Activated CD8-positive, alpha-beta T cell treated with anti-CD3 and anti-CD28 coated beads for 36 hours (primary cell): ENCODE data around the gene FAM237B. TPM values are rescaled to one million over a fixed set of nuclear protein-coding genes. Genes with fewer than 3 reads are reported as not detected.

Source experiments
- ATAC-seq: fragments of 200-7000 bp; cut with Tn5 transposase; one replicate; pipeline ENCODE4 v1.10.0; 2021; ENCODE audit warnings: mild to moderate bottlenecking, moderate library complexity
- CTCF ChIA-PET: fragments of 350-600 bp; sonication (Branson Sonifier 250); formaldehyde crosslinking; loops from one replicate; lab custom pipeline; 2021; ENCODE audit warnings: antibody characterized with exemption; lab: Charles Lee
- POLR2A ChIA-PET: fragments of 350-600 bp; sonication (Branson Sonifier 250); formaldehyde crosslinking; loops from one replicate; lab custom pipeline; 2021; ENCODE audit warnings: antibody characterized with exemption; lab: Charles Lee
- DNase-seq: peaks from one replicate; pipeline ENCODE4 v3.0.0-alpha.2; 2020
- H3K27ac Mint-ChIP-seq: one replicate; pipeline ENCODE4 v1.8.0; 2021; ENCODE audit warnings: mild to moderate bottlenecking, mixed read lengths
- H3K27me3 Mint-ChIP-seq: one replicate; pipeline ENCODE4 v1.8.0; 2021; ENCODE audit warnings: mixed read lengths
- H3K36me3 Mint-ChIP-seq: one replicate; pipeline ENCODE4 v1.8.0; 2021; ENCODE audit warnings: low read depth, mixed read lengths
- H3K4me1 Mint-ChIP-seq: one replicate; pipeline ENCODE4 v1.8.0; 2021; ENCODE audit warnings: low read depth, mixed read lengths
- H3K4me3 Mint-ChIP-seq: one replicate; pipeline ENCODE4 v1.8.0; 2021; ENCODE audit warnings: mild to moderate bottlenecking, moderate library complexity, mixed read lengths
- H3K9me3 Mint-ChIP-seq: one replicate; pipeline ENCODE4 v1.8.0; 2021; ENCODE audit warnings: mixed read lengths
- CTCF ChIP-seq: fragments of 200-600 bp; IDR thresholded peaks from one replicate; pipeline ENCODE4 v1.8.0; 2022; ENCODE audit warnings: antibody characterized with exemption, mild to moderate bottlenecking
- intact Hi-C: fragments of 100-400 bp; cut with micrococcal nuclease; formaldehyde crosslinking; loops from one replicate; pipeline ENCODE4 v1.10.0; 2022
- total RNA-seq, 2 experiments: library from RNA; stranded (reverse); gene quantifications; one replicate each; pipeline ENCODE4 v1.2.3, GENCODE V29; 2021

FAM237B gene
- total RNA-seq, 2 experiments from 2014 or later, result not detected

- Mint-ChIP-seq H3K9me3 (no peaks in the 10 kb centered on the region), H3K36me3 (no peaks in the 10 kb centered on the region), H3K4me1 (no peaks in the 10 kb centered on the region), H3K27me3 (peaks cover 4% of the 10 kb centered on the region), H3K4me3 (no peak overlapping the region), H3K27ac (no peak overlapping the region)
- ATAC-seq (no peak), DNase-seq (no peak)
- TF ChIP-seq CTCF, result no peak
- CTCF ChIA-PET, result no interaction called here
- POLR2A ChIA-PET, result no interaction called here
- intact Hi-C loops, result no loop called here
Measured at GRCh38 chr7:90274161-90274560, 46.9 kb downstream of the FAM237B start.

DNA sequence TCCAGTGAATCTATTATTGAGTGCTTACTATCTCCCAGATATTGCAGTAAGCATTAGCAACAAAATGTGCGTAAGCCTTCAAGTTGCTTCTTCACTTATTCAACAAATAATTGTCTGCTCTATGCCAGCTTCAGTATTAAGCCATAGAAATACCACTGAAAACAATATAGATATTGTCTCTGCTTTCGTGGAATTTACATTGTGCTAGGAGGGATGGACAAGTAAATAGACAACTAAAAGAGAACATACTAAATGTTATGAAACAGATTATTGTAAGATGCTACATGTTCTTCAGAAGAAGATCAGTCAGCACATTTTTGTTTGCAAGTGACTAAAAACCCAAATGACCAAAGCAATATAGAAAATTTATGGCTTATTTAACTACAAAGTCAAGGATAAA lies 48.9 kb downstream of the FAM237B start:
- H3K4me3 Mint-ChIP-seq, result no peak overlapping the region
- CTCF ChIA-PET, result no interaction called here
- intact Hi-C loops, result no loop called here

GRCh38 chr7:90271753-90272152 lies 49.4 kb downstream of the FAM237B start:
- DNase-seq (no peak), ATAC-seq (no peak)
- no peak overlapping the region for H3K4me3 Mint-ChIP-seq
- intact Hi-C loops, result no loop called here
- ChIA-PET CTCF (no interaction called here), POLR2A (no interaction called here)
- H3K27ac Mint-ChIP-seq, result no peak overlapping the region
- H3K27me3 Mint-ChIP-seq, result peaks cover 10% of the 10 kb centered on the region
- no peaks in the 10 kb centered on the region for H3K36me3 Mint-ChIP-seq
- no peaks in the 10 kb centered on the region for H3K9me3 Mint-ChIP-seq
- no peak for TF ChIP-seq CTCF
- H3K4me1 Mint-ChIP-seq, result no peaks in the 10 kb centered on the region

More for the DNA sequence above, 48.9 kb downstream of the FAM237B start:
- Mint-ChIP-seq H3K4me1 (no peaks in the 10 kb centered on the region), H3K9me3 (no peaks in the 10 kb centered on the region), H3K27me3 (peaks cover 7% of the 10 kb centered on the region), H3K27ac (no peak overlapping the region), H3K36me3 (no peaks in the 10 kb centered on the region)
- DNase-seq (no peak), ATAC-seq (no peak)
- no peak for TF ChIP-seq CTCF
- POLR2A ChIA-PET, result no interaction called here

DNA sequence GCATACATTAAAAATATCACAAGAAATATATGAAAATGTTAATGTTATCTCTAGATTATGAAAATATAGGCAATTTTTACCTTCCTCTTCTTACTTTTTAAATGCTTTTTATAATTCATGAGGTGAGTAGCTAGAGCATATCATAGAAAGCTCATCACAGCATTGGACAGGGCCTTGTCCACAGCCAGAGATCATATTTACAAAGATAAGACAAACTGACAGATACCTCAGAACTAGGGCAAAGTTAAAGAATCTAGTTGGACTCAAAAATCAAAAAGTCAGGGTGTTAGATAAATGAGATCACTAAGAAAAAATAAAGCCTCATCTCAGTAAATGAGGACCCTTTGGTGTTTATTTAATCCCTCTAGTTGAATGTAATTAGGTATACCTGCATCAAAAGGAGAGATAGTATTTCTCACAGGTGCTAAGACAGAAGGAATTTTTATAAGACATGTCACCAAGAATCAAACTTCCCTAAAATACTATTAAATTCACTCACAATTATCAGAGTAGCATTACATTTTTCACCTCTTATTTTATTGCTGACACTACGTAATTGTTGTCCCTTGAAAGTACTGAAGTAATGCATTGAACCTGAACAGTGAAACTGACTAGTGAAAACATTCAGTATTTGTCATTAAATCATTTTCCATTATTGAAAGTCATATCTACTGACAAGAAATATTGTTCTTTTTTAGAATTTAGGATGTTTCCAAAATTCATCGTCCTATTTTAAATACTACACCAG lies 50.5 kb downstream of the FAM237B start:
- TF ChIP-seq CTCF, result no peak
- intact Hi-C loops, result no loop called here
- Mint-ChIP-seq H3K27ac (no peak overlapping the region), H3K36me3 (no peaks in the 10 kb centered on the region), H3K27me3 (peaks cover 11% of the 10 kb centered on the region), H3K4me1 (no peaks in the 10 kb centered on the region), H3K4me3 (no peak overlapping the region), H3K9me3 (no peaks in the 10 kb centered on the region)
- no peak for ATAC-seq
- ChIA-PET POLR2A (no interaction called here), CTCF (no interaction called here)
- DNase-seq, result no peak

GRCh38 chr7:90269163-90269562 lies 51.9 kb downstream of the FAM237B start:
- ATAC-seq (no peak), DNase-seq (no peak)
- Mint-ChIP-seq H3K9me3 (no peaks in the 10 kb centered on the region), H3K36me3 (no peaks in the 10 kb centered on the region), H3K4me3 (no peak overlapping the region), H3K27ac (no peak overlapping the region), H3K27me3 (peaks cover 13% of the 10 kb centered on the region), H3K4me1 (no peaks in the 10 kb centered on the region)
- intact Hi-C loops, result no loop called here
- ChIA-PET CTCF (no interaction called here), POLR2A (no interaction called here)
- no peak for TF ChIP-seq CTCF
